IPS DF 6.9 (cell line): Measurements from ENCODE around the gene RAPSN.
A peak's percentile ranks its signal among the peaks of the same experiment; 100 is the strongest.
"Not testable (repeated sequence)": the region's sequence is repeated elsewhere in the genome, so short reads cannot be mapped to it uniquely, and the experiment has no call there.

ENCODE experiments used
- DNase-seq: peaks from one replicate; pipeline ENCODE4 v3.0.0-alpha.2; 2013; ENCODE audit warnings: low read depth, low spot score
- H3K27ac ChIP-seq: one replicate; pipeline ENCODE4 v1.5.1; 2013; ENCODE audit warnings: low read length, control low read depth
- H3K27me3 ChIP-seq: 2 replicates; pipeline ENCODE4 v1.6.1; 2013; ENCODE audit warnings: mild to moderate bottlenecking, low read length; ENCODE audit not compliant: control insufficient read depth, insufficient read depth
- H3K36me3 ChIP-seq: 2 replicates; pipeline ENCODE4 v1.6.1; 2013; ENCODE audit warnings: low read length; ENCODE audit not compliant: control insufficient read depth, insufficient read depth
- H3K4me1 ChIP-seq: 2 replicates; pipeline ENCODE4 v1.6.1; 2013; ENCODE audit warnings: low read length; ENCODE audit not compliant: control insufficient read depth, insufficient read depth
- H3K4me3 ChIP-seq: 2 replicates; pipeline ENCODE4 v1.5.1; 2013; ENCODE audit warnings: mild to moderate bottlenecking, low read length
- H3K9me3 ChIP-seq: 2 replicates; pipeline ENCODE4 v1.6.1; 2013; ENCODE audit warnings: low read length, inconsistent platforms; ENCODE audit not compliant: control insufficient read depth, insufficient read depth
- WGBS: extraction: QIAGEN DNeasy Blood & Tissue Kit; methylation state at CpG from one replicate; pipeline ENCODE4 v1.1.7; 2013; ENCODE audit warnings: mixed read lengths, missing lambda C conversion rate; ENCODE audit not compliant: insufficient read length, insufficient coverage; 5-methylcytosine and 5-hydroxymethylcytosine counted together

RAPSN gene

DNA sequence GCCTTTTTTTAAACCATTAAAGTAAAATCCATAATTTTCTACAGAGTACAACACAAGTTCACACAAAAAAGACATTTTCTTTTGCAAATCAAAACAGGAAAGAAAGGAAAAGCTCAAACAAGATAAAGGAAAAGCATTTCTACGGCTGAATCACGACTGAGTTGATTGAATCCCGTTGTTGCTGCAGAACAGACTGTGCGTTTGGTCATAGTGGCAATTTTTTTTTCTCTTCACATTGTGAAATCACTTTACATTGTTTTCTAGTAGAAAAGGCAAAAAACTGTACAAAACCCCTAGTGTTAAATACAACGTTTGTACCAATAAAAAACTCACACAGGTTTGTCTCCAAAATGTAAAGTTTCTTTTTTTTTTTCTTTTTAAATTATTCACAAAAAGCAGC, 17.3 kb upstream of the RAPSN start:
- Histone ChIP-seq H3K4me1 (peaks cover 7% of the 10 kb centered on the region; the same call in 1 of the 2 replicates), H3K36me3 (peaks cover 5% of the 10 kb centered on the region), H3K27ac (no peak overlapping the region), H3K27me3 (no peaks in the 10 kb centered on the region), H3K4me3 (no peak overlapping the region), H3K9me3 (no peaks in the 10 kb centered on the region)
- WGBS: no CpG with 5 or more reads among the region's 5 CpGs
- no peak for DNase-seq

DNA sequence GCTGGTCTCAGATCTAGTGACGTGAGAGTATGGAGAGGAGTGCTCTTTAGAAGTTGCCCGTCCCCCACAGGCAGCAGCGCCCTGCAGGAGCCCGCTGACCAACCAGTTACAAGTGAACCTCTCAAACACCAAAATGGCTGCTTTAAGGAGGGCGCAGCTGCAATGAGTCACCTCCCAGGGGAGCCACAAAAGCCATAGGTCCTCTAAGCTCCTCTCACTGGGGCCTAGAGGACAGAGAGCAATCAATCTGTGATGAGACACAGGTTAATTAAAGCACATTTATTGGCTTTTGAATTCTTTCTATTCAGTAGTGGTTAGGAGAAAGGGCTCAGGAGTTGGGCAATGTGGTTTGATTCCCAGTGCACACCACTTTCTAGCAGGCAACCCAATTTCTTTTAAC, 15.5 kb upstream of the RAPSN start:
- H3K4me1 ChIP-seq: peaks cover 5% of the 10 kb centered on the region; the same call in 1 of the 2 replicates
- no peaks in the 10 kb centered on the region; the same call in 1 of the 2 replicates for H3K36me3 ChIP-seq
- WGBS: no CpG with 5 or more reads among the region's 5 CpGs
- no peak for DNase-seq
- no peaks in the 10 kb centered on the region for H3K27me3 ChIP-seq
- no peak overlapping the region for H3K27ac ChIP-seq
- no peaks in the 10 kb centered on the region for H3K9me3 ChIP-seq
- no peak overlapping the region for H3K4me3 ChIP-seq

DNA sequence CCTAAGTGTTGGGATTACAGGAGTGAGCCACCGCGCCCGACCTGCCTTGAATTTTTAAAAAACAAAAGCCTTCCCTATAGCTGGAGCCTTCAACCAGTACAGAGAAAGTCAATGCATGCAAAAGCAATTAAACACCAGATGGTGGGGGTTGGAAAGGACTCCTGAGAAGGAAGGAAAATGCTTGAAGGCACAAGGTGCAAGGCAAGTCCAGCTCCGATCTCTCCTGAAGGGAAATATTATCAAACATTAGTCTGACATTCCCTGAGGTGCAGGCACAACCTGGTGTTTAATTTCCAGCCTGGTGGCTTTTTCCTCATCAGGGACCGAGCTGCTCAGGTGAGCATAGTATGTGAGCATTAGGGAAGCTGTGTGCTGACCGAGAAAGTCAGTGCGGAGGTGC, 12.9 kb upstream of the RAPSN start:
- Histone ChIP-seq H3K9me3 (no peaks in the 10 kb centered on the region), H3K27ac (no peak overlapping the region), H3K4me1 (peaks cover 2% of the 10 kb centered on the region; the same call in 1 of the 2 replicates), H3K27me3 (no peaks in the 10 kb centered on the region), H3K36me3 (no peaks in the 10 kb centered on the region), H3K4me3 (no peak overlapping the region)
- no peak for DNase-seq
- no CpG with 5 or more reads among the region's 7 CpGs for WGBS

DNA sequence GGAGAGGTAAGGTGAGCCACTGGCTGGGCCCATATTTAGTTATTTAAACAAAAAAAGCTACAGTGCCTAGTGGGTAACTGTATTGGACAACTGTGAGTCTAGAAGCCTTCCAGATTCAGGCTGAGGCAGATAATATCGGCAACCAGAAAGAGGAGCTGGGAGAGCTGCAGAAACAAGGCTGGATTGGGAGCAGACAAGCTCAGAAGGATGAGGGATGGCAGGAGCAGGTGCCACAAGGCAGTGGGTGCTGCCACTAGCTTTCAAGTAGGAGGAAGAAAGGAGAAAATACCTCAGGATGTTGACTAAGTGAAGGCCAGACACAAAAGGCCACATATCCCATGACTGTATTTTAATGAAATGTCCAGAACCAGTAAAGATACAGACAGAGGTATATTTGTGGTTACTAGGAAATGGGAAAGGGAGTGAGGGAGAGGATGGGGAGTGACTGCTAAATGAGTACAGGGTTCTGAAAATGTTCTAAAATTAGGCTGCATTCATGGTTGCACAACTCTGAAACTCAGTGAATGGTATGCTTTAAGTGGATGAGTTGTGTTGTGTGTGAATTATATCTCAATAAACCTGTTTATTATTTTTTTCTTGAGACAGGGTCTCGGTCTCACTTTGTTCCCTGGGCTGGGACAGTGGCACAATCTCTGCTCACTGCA, 11.8 kb upstream of the RAPSN start:
- no peak for DNase-seq
- no CpG with 5 or more reads among the region's 2 CpGs for WGBS
- no peaks in the 10 kb centered on the region for H3K36me3 ChIP-seq
- no peak overlapping the region for H3K4me3 ChIP-seq
- no peak overlapping the region for H3K27ac ChIP-seq
- H3K9me3 ChIP-seq: no peaks in the 10 kb centered on the region
- no peaks in the 10 kb centered on the region for H3K27me3 ChIP-seq
- H3K4me1 ChIP-seq: no peaks in the 10 kb centered on the region

DNA sequence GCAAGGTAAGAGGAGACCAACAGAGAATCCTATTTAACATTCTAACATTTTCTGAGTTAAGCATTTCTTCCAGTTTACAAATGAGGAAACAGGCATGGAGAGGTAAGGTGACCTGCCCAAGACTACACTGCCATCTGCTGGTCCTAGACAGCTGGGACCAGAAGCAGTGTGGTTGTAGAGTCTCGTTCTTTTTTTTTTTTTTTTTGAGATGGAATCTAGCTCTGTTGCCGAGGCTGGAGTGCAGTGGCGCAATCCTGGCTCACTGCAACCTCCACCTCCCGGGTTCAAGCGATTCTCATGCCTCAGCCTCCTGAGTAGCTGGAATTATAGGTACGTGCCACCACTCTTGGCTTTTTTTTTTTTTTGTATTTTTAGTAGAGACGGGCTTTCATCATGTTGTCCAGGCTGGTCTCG, 5.3 kb upstream of the RAPSN start:
- WGBS: no CpG with 5 or more reads among the region's 8 CpGs

DNA sequence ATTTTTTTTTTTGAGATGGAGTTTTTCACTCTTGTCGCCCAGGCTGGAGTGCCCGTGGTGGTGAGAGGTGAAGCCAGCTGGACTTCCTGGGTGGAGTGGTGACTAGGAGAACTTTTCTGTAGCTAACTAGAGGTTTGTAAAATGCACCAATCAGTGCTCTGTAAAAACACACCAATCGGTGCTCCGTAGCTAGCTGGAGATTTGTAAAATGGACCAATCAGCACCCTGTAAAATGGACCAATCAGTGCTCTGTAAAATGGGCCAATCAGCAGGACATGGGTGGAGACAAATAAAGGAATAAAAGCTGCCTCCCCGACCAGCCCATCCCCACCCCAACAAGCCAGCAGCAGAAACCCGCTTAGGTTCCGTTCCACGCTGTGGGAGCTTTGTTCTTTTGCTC, 4.4 kb upstream of the RAPSN start:
- Histone ChIP-seq H3K4me3 (no peak overlapping the region), H3K36me3 (no peaks in the 10 kb centered on the region), H3K27me3 (no peaks in the 10 kb centered on the region), H3K27ac (no peak overlapping the region), H3K4me1 (no peaks in the 10 kb centered on the region), H3K9me3 (no peaks in the 10 kb centered on the region)
- no peak for DNase-seq
- WGBS: no CpG with 5 or more reads among the region's 8 CpGs

More for the DNA sequence above, 5.3 kb upstream of the RAPSN start:
- H3K36me3 ChIP-seq, H3K27ac ChIP-seq, H3K27me3 ChIP-seq, H3K4me1 ChIP-seq, H3K4me3 ChIP-seq, H3K9me3 ChIP-seq: not testable (repeated sequence)
- DNase-seq: peak; percentile 55

DNA sequence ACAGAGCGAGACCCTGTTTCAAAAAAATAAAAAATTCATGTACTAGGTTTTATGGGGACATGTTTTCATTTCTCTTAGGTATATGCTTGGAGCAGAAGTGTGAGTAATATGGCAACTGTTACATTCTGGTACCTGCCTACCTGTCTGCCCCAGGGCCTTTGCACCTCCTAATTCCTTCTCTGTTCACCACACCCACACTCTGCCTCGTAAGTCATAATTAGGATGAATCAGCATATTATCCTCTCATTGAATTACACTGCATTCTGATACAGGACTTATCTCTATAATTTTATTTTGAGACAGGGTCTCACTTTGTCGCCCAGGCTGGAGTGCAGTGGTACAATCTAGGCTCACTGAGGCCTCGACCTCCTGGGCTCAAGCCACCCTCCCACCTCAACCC, 3.1 kb upstream of the RAPSN start:
- no peaks in the 10 kb centered on the region for H3K36me3 ChIP-seq
- no peaks in the 10 kb centered on the region for H3K4me1 ChIP-seq
- no CpG with 5 or more reads among the region's 4 CpGs for WGBS

DNA sequence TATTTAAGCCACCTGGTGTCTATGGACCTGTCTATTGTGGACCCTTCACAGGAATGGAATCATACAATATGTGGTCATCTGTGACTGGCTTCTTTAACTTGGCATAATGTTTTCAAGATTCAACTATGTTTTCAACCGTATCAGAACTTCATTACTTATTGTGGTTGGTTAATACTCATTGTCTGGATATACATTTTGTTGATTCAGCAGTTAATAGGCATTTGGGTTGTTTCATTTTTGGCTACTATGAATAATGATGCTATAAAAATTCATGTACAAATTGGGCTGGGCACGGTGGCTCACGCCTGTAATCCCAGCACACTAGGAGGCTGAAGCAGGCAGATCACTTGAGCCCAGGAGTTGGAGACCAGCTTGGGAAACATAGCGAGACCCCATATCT, 2.5 kb upstream of the RAPSN start:
- H3K36me3 ChIP-seq: no peaks in the 10 kb centered on the region
- WGBS: no CpG with 5 or more reads among the region's 4 CpGs
- DNase-seq: no peak
- H3K27me3 ChIP-seq: no peaks in the 10 kb centered on the region
- no peaks in the 10 kb centered on the region for H3K9me3 ChIP-seq
- no peak overlapping the region for H3K4me3 ChIP-seq
- no peak overlapping the region for H3K27ac ChIP-seq
- no peaks in the 10 kb centered on the region for H3K4me1 ChIP-seq

More for the DNA sequence above, 3.1 kb upstream of the RAPSN start:
- Histone ChIP-seq H3K9me3 (no peaks in the 10 kb centered on the region), H3K27ac (no peak overlapping the region), H3K27me3 (no peaks in the 10 kb centered on the region), H3K4me3 (no peak overlapping the region)
- no peak for DNase-seq

DNA sequence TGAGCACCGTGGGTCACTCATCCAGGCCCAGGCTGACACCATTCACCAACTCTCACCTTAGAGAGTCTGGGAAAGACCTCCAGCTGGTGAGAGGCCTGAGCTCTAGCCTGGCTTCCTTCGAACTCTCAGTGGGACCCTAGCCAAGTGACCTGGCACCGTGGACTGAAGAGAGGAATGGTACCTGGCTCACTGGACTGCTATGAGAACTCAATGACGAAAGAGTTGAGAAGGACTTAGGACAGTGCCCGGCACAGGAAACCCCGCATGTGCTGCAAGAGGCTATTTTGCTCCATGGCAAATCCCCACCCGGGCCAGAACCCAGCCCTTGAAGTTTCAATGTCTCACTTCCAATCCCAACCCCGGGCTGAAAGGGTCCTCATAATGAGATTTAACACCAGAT, 605 bp upstream of the RAPSN start:
- H3K36me3 ChIP-seq: no peaks in the 10 kb centered on the region
- H3K9me3 ChIP-seq: no peaks in the 10 kb centered on the region
- H3K27me3 ChIP-seq: no peaks in the 10 kb centered on the region
- no peak overlapping the region for H3K27ac ChIP-seq
- no peaks in the 10 kb centered on the region for H3K4me1 ChIP-seq
- WGBS: no CpG with 5 or more reads among the region's 8 CpGs
- no peak overlapping the region for H3K4me3 ChIP-seq
- no peak for DNase-seq

DNA sequence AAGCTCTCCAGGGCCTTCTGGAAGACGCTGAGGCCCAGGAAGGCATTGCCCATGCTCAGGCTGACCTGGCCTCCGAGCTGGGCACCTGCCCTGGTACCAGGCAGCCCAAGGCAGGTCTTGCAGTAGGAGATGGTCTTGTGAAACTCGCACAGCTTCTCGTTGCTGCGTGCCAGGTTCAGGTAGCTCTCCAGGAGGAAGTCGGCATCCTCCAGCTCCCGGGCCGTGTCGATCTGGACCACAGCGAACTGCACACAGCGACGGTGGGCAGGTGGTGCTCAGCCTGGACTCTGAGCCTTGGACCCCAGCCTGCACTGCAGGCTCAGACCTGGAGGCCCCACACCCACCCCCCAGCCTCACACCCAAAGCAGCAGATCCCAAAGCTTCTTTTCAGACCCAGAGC, 1.0 kb downstream of the RAPSN start:
- no peak overlapping the region for H3K27ac ChIP-seq
- DNase-seq: no peak
- no CpG with 5 or more reads among the region's 12 CpGs for WGBS
- H3K4me1 ChIP-seq: no peaks in the 10 kb centered on the region
- no peak overlapping the region for H3K4me3 ChIP-seq
- H3K36me3 ChIP-seq: no peaks in the 10 kb centered on the region
- H3K9me3 ChIP-seq: no peaks in the 10 kb centered on the region
- H3K27me3 ChIP-seq: no peaks in the 10 kb centered on the region

DNA sequence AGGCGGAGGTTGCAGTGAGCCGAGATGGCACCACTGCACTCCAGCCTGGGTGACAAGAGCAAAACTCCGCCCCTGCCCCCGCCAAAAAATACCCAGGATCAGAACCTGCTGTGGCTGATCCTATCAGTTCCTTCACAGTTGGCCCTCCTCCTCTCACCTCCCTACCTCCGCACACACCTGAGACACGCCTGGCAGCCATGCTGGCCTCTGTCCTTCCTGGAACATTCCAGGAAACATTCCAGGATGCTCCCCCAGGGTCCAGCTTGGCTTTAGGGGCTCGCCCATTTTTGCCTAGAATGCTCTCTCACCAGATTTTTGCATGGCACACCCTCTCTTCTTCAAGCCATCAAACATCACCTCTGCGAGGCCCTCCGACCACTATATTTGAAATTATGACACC, 2.1 kb downstream of the RAPSN start:
- Histone ChIP-seq H3K9me3 (no peaks in the 10 kb centered on the region), H3K36me3 (no peaks in the 10 kb centered on the region), H3K27me3 (no peaks in the 10 kb centered on the region), H3K27ac (no peak overlapping the region), H3K4me1 (no peaks in the 10 kb centered on the region), H3K4me3 (no peak overlapping the region)
- no peak for DNase-seq
- WGBS: no CpG with 5 or more reads among the region's 9 CpGs
